ENCODE measurements around the gene MAGI2.
A peak's percentile ranks its signal among the peaks of the same experiment; 100 is the strongest.

The MAGI2 gene

GRCh38 chr7:78022165-78022564 lies 1431.3 kb downstream of the MAGI2 start:
- ChIA-PET CTCF (interaction anchor here (0.6 kb wide), 1 partner anchor 18 kb away, joined by 4 read pairs; no protein-coding TSS in a partner anchor), POLR2A (ENCODE audit: low non-redundant PET) (no interaction called here)
- TF ChIP-seq CTCF (conservative IDR thresholded peaks at IDR 0.05; ENCODE audit: low read depth): no peak
- no peak overlapping the region for H3K27ac ChIP-seq
- DNase-seq (ENCODE audit: low spot score): no peak

GRCh38 chr7:78020874-78021249 lies 1432.6 kb downstream of the MAGI2 start:
- peak; percentile 62 for TF ChIP-seq CTCF (conservative IDR thresholded peaks at IDR 0.05; ENCODE audit: low read depth)
- ChIA-PET POLR2A (ENCODE audit: low non-redundant PET) (no interaction called here), CTCF (interaction anchor here (0.6 to 1.6 kb wide), 17 partner anchors 10 to 1176 kb away, joined by 3 to 11 read pairs (median 4); no protein-coding TSS in a partner anchor)
- H3K27ac ChIP-seq: no peak overlapping the region
- DNase-seq (ENCODE audit: low spot score): no peak

- POLR2A ChIA-PET (ENCODE audit: low non-redundant PET): no interaction called here
- DNase-seq (ENCODE audit: low spot score): peak; percentile 72
- H3K27ac ChIP-seq: peak overlapping the region; percentile 65
- TF ChIP-seq CTCF (conservative IDR thresholded peaks at IDR 0.05; ENCODE audit: low read depth): peak; percentile 91
- CTCF ChIA-PET: interaction anchor here (0.5 to 1.6 kb wide), 20 partner anchors 10 to 1176 kb away, joined by 3 to 11 read pairs (median 4); no protein-coding TSS in a partner anchor
Observed at GRCh38 chr7:78020136-78020873, 1433.2 kb downstream of the MAGI2 start.

GRCh38 chr7:78019447-78020135 lies 1433.9 kb downstream of the MAGI2 start:
- peak overlapping the region; percentile 65 for H3K27ac ChIP-seq
- DNase-seq (ENCODE audit: low spot score): peak; percentile 79
- TF ChIP-seq CTCF (conservative IDR thresholded peaks at IDR 0.05; ENCODE audit: low read depth): no peak
- CTCF ChIA-PET: interaction anchor here (0.6 to 1.6 kb wide), 6 partner anchors 12 to 1157 kb away, joined by 3 to 6 read pairs (median 4); no protein-coding TSS in a partner anchor
- POLR2A ChIA-PET (ENCODE audit: low non-redundant PET): interaction anchor here (0.6 kb wide), 1 partner anchor 46 kb away, joined by 5 read pairs; no protein-coding TSS in a partner anchor

- CTCF ChIA-PET: interaction anchor here (0.6 to 1.0 kb wide), 2 partner anchors 21 to 1823 kb away, joined by 4 to 6 read pairs; no protein-coding TSS in a partner anchor
- H3K27ac ChIP-seq: peak overlapping the region; percentile 65
- POLR2A ChIA-PET (ENCODE audit: low non-redundant PET): interaction anchor here (0.6 kb wide), 1 partner anchor 45 kb away, joined by 5 read pairs; no protein-coding TSS in a partner anchor
- no peak for TF ChIP-seq CTCF (conservative IDR thresholded peaks at IDR 0.05; ENCODE audit: low read depth)
- peak; percentile 25 for DNase-seq (ENCODE audit: low spot score)
Observed at GRCh38 chr7:78018641-78019446, 1434.6 kb downstream of the MAGI2 start.
